H1 (cell line): ENCODE results near the gene OBSCN. TPM values are rescaled to one million over a fixed set of nuclear protein-coding genes. Genes with fewer than 3 reads are reported as not detected.

Experiments used
- CTCF ChIP-seq, 3 experiments: IDR thresholded peaks; 1 replicate in 2 of 3; 2 replicates in 1 of 3; pipeline versions ENCODE4 v1.5.1 to v1.6.1; 2011; ENCODE audit warnings: low read length in 3 of 3, mild to moderate bottlenecking in 3 of 3, inconsistent platforms in 2 of 3, low read depth in 1 of 3, moderate library complexity in 1 of 3; ENCODE audit not compliant: insufficient read depth in 1 of 3; ENCODE audit errors: control extremely low read depth in 1 of 3
- RFX5 ChIP-seq: IDR thresholded peaks from 2 replicates; pipeline ENCODE4 v1.6.1; 2011; ENCODE audit warnings: low read depth, low read length, improper control_type of control experiment, borderline replicate concordance
- polyA plus RNA-seq, 7 experiments: library from polyadenylated mRNA; depleted of rRNA in 3 of 7; stranded (reverse) in 5 of 7; unstranded in 2 of 7; fragments of >200 nt in 5 of 7; fragments of 200-250 nt in 2 of 7; gene quantifications; 1 replicate in 5 of 7; 2 replicates in 1 of 7; 4 replicates in 1 of 7; pipeline versions ENCODE4 v1.2.1 to v1.2.3, GENCODE V29; 2011 to 2013; ENCODE audit warnings: missing spikeins in 2 of 7, mixed read lengths in 2 of 7
- total RNA-seq: library from RNA; stranded (reverse); fragmentation: NEBNext Ultra II Directional; extraction: Animal tissue kit (Norgen Biotek cat#: 25700); gene quantifications from 2 replicates; pipeline ENCODE4 v1.2.1, GENCODE V29; 2021

OBSCN gene
- total and polyA plus RNA-seq, 2 of the 8 experiments (the other 6 are each of a cell fraction or from before 2014, with no cell fraction given), result 7.5 to 28.4 TPM

- peak; percentile 42 to 44 (median 43) for TF ChIP-seq CTCF (IDR thresholded peaks at IDR 0.05; ENCODE audit: control extremely low read depth in 1 of 3, insufficient read depth in 1 of 3, low read depth in 1 of 3, low read length in 3 of 3)
- no peak for TF ChIP-seq RFX5
These were observed 185.4 kb downstream of the OBSCN start (continued) for GRCh38 chr1:228393268-228393701.
